Measurements from ENCODE around the gene UBXN10.
A peak's percentile ranks its signal among the peaks of the same experiment; 100 is the strongest.
"Not testable (repeated sequence)": the region's sequence is repeated elsewhere in the genome, so short reads cannot be mapped to it uniquely, and the experiment has no call there.

The UBXN10 gene

DNA sequence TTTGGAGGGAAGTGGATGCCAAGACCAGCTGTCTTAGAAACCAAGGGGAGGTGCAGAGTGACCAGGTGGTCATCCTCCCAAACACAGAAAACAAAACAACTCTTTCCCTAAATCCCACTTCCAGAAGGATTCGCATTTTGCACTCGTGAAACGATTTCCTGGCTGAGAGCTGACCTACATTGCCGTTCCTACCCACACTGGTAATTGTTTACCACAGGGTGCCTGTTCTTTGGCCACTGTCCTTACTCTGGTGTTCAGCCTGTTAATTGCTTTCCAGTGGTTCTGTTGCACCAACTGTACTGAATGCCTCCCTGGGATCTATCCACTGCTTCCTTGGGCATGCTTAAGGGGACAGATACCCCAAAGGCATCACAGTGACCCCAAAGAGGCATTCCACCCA, 23.6 kb downstream of the UBXN10 start:
- DNase-seq, result no peak

- no peak for DNase-seq
Observed at GRCh38 chr1:20210736-20211460, 25.0 kb downstream of the UBXN10 start.

GRCh38 chr1:20211511-20211931, 25.6 kb downstream of the UBXN10 start:
- no peak for DNase-seq

DNA sequence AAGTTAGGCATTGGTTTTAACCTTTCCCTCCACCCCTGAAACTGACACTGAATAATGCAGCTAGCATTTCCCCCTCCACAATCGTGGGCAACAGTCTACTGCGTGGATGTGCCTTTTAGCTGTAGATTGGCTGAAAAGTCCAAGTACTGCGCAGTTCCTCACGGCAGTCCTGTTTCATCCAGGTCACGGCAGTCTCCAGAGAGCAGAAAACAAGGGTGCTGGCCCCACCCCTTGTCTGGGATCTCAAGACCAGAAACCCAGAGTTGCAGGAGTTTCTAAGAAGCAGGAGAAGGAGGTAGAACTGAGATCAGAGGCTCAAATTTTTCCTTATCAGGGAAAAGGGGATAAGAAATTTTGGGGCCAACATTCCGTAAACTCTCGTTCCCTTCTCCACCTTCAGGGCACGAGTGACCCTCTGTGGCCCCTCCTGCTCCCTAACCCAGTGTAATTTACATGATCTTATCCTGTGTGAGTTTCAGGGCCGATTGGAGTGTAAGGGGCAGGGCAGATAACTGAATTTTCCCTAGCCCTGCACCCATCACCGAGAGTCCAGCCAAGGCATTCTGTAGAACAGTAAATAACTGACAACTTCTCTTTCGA, 26.3 kb downstream of the UBXN10 start:
- no peak for DNase-seq

- peak; percentile 82 for DNase-seq
Observed at GRCh38 chr1:20212685-20213331, 26.9 kb downstream of the UBXN10 start.

DNA sequence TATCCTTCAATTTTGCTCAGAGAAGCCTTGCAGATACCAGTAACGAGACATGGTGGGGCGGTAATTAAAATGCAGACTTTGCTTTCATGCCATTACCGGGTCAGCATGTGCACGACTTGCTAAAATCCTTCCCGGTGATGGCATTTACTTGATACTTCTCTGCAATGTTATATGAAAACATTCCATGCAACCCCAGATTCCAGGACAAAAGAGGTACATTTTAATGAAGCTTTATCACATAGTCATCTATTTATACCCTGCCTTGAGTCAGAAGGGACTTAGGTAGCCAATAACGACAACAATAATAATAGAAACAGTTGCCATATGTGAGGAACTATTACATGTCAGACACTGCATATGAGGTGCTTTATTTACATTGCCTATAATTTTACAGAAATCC, 29.8 kb downstream of the UBXN10 start:
- DNase-seq, result no peak

DNA sequence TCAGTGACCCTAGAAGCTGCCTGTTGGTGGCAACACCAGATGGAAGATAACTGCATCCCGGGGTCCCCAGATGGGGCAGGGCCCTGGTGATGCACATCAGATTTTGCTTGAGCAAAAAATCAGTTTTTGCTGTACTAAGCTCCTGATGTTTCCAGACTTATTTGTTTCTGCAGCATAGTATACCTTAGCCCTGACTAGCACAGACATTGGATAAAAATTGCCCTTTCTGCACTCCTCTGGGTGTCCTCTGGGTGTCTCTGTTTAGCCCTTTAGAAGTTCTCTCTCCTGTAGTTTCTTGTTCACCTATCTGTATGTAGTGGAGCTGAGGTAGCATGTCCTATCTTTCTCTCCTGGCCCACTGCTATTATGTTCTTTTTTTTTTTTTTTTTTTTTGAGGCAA, 30.7 kb downstream of the UBXN10 start:
- peak; percentile 61 for DNase-seq

- not testable (repeated sequence) for DNase-seq
Observed at GRCh38 chr1:20219053-20219452, 33.2 kb downstream of the UBXN10 start.

DNA sequence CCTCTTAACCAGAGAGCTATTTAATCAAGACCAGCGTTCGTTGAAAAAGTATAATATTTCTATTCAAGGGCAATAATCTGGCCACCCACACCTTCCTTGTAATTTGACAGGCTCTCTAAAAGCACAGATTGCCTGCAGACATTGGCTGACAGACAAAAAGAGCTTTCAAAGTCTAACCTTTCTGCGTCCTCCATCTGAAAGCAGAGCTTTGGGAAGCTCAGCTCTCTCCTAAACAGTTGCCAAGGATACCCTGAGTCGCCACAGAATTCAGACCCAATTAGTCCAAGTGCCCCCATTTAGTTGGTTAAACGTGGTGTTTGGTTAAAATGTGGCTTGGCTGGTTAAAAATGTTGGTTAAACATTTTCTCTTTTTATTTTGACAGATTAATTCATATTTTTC, 34.1 kb downstream of the UBXN10 start:
- DNase-seq, result no peak

DNA sequence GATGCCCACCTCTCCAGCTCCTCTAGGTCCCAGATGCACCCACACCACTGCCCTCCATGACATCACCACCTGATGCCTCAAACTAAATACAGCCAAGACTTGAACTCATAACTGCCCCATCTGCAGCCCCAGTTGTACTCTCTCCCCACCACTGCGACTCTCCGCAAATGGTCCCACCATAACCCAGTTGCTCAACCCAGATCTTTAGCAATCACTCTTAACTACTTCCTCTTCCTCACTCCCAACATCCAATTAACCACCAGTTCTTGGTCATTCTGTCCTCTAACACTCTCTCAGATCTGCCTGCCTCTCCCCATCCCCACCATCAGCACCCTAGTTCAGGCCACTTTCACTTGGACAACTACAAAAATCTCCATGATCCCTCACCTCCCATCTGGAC, 37.2 kb downstream of the UBXN10 start:
- peak; percentile 51 for DNase-seq

DNA sequence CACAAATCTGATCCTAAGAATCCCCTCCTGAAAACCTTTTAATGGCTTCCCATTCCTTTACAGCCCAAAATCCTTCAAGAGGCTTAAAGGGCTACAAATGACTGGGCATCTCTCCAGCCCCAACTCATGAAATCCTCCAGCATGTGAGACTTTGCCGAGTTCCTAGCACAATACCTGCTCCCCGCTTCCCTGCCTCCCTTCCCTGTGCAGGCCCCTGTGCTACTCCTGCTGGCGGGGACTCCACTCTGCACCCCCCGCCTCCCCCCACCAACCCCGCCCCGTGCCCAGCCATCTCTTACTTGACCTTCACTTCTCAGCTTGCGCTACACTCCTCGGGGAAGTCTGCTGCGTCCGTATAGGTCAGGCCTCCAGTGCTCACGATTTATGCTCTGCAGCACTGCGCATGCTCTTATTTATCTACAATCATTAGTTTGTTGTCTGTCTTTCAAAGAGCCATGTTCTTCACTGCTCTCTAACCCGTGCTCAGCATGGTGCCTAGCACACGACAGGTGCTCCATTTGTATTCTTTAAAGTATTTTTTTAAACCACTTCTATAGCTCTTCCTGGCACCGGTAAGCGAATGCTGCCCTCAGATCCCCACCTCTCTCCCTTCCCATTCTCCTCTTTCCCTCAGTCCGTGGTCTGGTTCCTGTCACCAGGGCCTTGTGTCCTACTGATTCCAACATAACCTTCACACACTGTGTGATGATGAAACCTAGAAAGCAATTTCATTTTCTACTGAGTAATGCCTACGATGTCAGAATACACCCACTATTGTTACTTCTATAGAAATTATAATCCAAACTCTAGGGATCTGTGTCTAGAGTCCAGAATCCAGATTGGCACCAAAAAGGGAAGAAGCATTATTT, 37.9 kb downstream of the UBXN10 start:
- no peak for DNase-seq

- DNase-seq, result no peak
Observed at GRCh38 chr1:20224546-20224945, 38.6 kb downstream of the UBXN10 start.

- no peak for DNase-seq
Observed at GRCh38 chr1:20227704-20228103, 41.8 kb downstream of the UBXN10 start.

GRCh38 chr1:20228314-20228825, 42.5 kb downstream of the UBXN10 start:
- DNase-seq, result no peak

GRCh38 chr1:20229171-20229570, 43.3 kb downstream of the UBXN10 start:
- no peak for DNase-seq

DNA sequence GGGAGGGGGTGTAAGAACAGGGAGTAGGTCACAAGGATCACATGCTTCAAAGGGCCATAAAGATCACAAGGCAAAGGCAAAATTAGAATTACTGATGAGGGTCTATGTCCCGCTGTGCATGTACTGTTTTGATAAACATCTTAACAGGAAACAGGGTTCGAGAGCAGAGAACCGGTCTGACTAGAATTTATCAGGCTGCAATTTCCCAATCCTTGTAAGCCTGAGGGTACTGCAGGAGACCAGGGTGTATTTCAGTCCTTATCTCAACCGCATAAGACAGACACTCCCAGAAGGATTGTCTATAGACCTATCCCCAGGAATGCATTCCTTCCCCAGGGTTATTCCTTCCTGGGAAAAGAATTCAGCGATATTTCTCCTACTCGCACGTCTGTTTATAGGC, 46.7 kb downstream of the UBXN10 start:
- DNase-seq, result not testable (repeated sequence)

GRCh38 chr1:20233394-20233793, 47.5 kb downstream of the UBXN10 start:
- DNase-seq, result peak; percentile 60

- no peak for DNase-seq
Observed at GRCh38 chr1:20233866-20234265, 48.0 kb downstream of the UBXN10 start.

DNA sequence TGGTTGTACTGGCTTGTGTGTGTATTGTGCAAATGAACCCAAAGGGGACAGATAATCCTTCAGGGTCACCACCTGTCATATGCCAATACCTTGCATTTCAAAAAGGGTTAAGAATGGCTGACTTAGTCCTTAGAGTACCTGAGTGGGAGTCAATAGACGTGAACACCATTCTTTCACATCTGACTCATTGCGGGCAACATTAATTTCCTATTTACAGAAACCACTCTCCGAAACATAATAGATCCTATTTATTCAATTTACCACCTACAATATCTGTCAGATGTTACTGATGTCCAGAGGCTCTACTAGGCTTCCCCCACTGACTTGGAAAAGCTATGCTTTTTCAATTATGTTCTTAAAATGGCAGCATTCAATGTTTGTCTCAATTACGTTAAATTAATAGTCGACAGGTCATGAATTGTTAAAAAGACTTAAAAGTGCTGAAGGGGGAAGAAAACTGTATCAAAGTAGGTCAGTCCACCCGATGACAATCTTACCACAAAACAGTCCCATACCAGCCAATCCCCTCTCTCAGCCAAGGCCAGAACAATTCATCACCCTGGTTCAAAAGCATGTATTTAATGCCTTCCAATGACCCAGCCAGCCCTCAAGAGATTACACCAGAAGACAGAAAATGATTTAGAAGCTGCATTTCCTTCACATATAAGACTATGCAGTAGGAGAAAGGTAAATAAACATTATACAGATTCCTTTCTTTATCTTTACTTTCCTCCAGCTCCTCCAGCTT, 49.1 kb downstream of the UBXN10 start:
- DNase-seq, result no peak

DNA sequence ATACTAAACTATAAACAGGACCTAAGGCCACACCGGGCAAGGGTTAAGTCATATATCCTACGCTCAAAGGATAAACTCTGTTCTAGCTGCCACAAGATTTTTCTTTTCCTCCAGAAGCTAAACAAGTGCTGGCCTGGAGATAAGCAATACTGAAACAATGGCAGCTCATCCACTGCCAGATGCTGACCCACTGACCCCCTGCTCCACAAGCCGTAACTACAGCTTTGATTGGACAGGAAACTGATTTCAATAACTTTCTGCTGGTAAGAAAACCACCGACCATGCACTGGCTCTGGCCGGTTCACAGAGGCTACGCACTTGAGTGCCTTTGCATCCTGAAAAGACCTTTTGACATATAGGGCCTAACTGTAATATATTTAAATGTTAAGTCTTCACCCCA, 51.8 kb downstream of the UBXN10 start:
- no peak for DNase-seq

DNA sequence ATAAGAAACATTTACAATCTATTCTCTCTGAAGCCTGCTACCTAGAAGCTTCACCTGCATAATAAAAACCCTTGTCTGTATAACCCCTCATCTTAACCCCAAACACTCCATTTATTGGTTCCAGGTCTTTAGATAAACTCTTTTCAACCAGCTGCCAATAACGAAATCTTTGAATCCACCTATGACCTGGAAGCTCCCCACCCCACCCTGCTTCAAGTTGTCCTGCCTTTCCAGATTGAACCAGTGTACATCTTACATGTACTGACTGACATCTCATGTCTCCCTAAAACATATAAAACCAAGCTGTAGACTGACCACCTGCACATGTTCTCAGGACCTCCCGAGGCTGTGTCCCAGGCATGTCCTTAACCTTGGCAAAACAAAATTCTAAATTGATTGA, 54.1 kb downstream of the UBXN10 start:
- no peak for DNase-seq

DNA sequence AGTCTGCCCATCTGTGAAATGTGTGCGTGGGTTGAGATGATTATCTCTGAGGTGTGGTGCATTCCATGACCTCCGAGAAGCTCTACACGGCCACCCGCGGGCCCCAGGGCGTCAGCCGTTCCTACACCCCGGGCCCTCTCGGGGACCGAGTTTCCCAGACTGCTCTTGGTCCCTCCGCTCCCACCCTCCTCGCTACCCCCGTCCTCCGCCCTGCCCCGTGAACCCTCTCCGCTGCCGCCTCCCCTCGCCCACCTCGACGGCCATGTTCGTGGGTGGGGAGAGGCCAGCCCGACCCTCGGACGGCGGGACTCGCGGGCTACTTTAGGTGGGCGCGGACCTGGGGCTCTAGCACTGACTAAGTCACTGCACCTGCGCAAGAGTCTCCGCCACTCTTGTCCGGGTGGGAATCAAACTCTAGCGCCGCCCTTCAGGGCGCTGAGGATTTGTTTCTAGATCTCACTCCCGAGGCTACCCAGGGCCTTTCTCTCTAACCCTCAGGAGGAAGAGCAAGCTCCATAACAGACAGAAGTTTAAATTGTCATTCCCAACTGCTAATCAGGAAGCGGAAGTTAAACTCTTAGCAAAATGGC, 57.1 kb downstream of the UBXN10 start:
- DNase-seq, result no peak

All from hematopoietic multipotent progenitor cell treated with erythropoietin and hydrocortisone succinate and interleukin-3 and kit ligand, for 4 days (in vitro differentiated cells).